Esophagus muscularis mucosa (tissue), 4 donors: ENCODE data around the gene CNPY4.

ENCODE experiments used
- CTCF ChIP-seq, 3 experiments: fragments of 200-600 bp in 2 of 3; fragments of 450-650 bp in 1 of 3; sonication (generic) in 2 of 3; IDR thresholded peaks; one replicate each; pipeline ENCODE4 v1.5.1; 2017 to 2019; ENCODE audit warnings: antibody characterized with exemption in 3 of 3, mild to moderate bottlenecking in 2 of 3, moderate library complexity in 1 of 3
- EP300 ChIP-seq: sonication (generic); formaldehyde crosslinking; IDR thresholded peaks from one replicate; pipeline ENCODE4 v1.6.1; 2017; ENCODE audit warnings: antibody characterized with exemption
- POLR2A ChIP-seq: fragments of 450-650 bp; IDR thresholded peaks from one replicate; pipeline ENCODE4 v1.6.1; 2017; ENCODE audit warnings: antibody characterized with exemption, moderate library complexity, mild to moderate bottlenecking, low read depth
- POLR2AphosphoS5 ChIP-seq, 2 donors: sonication (generic); formaldehyde crosslinking; IDR thresholded peaks; one replicate each; pipeline ENCODE4 v1.6.1; 2017; ENCODE audit warnings: antibody characterized with exemption in 2 of 2

- peak in 1 of 2 donors; percentile 41 for TF ChIP-seq POLR2AphosphoS5 (IDR thresholded peaks at IDR 0.05)
- no peak for TF ChIP-seq CTCF (IDR thresholded peaks at IDR 0.05)
- TF ChIP-seq EP300 = no peak
- no peak for TF ChIP-seq POLR2A
Observed at GRCh38 chr7:100119970-100120732, 717 bp downstream of the CNPY4 start.
